Esophagus muscularis mucosa (tissue), 4 donors: ENCODE data around the gene GLTP. TPM values are rescaled to one million over a fixed set of nuclear protein-coding genes. Genes with fewer than 3 reads are reported as not detected.

Experiments
- DNase-seq: peaks from one replicate; pipeline ENCODE4 v3.0.0-alpha.2; 2017; ENCODE audit errors: extremely low spot score
- H3K27ac ChIP-seq, 4 donors: fragments of 200-600 bp; sonication (generic); replicated peaks in 1 of 4; 1 replicate in 3 of 4; 2 replicates in 1 of 4; pipeline ENCODE4 v1.5.1; 2016 to 2019; ENCODE audit warnings: mild to moderate bottlenecking in 1 of 4
- H3K27me3 ChIP-seq, 4 donors: fragments of 200-600 bp; sonication (generic); one replicate each; pipeline versions ENCODE4 v1.5.1 to v1.6.0; 2016 to 2019
- H3K36me3 ChIP-seq, 4 donors: fragments of 200-600 bp; sonication (generic); one replicate each; pipeline ENCODE4 v1.5.1; 2016 to 2019
- H3K4me1 ChIP-seq, 4 donors: fragments of 200-600 bp; sonication (generic); one replicate each; pipeline ENCODE4 v1.5.1; 2016 to 2019
- H3K4me3 ChIP-seq, 4 donors: fragments of 200-600 bp; sonication (generic); 1 replicate in 2 of 4; 2 replicates in 2 of 4; pipeline ENCODE4 v1.5.1; 2016 to 2019; ENCODE audit warnings: mild to moderate bottlenecking in 4 of 4, moderate library complexity in 1 of 4
- H3K9me3 ChIP-seq, 4 donors: fragments of 200-600 bp; sonication (generic); 1 replicate in 3 of 4; 2 replicates in 1 of 4; pipeline ENCODE4 v1.5.1; 2016 to 2019
- CTCF ChIP-seq, 3 experiments: fragments of 200-600 bp in 2 of 3; fragments of 450-650 bp in 1 of 3; sonication (generic) in 2 of 3; IDR thresholded peaks; one replicate each; pipeline ENCODE4 v1.5.1; 2017 to 2019; ENCODE audit warnings: antibody characterized with exemption in 3 of 3, mild to moderate bottlenecking in 2 of 3, moderate library complexity in 1 of 3
- EP300 ChIP-seq: sonication (generic); formaldehyde crosslinking; IDR thresholded peaks from one replicate; pipeline ENCODE4 v1.6.1; 2017; ENCODE audit warnings: antibody characterized with exemption
- POLR2A ChIP-seq: fragments of 450-650 bp; IDR thresholded peaks from one replicate; pipeline ENCODE4 v1.6.1; 2017; ENCODE audit warnings: antibody characterized with exemption, moderate library complexity, mild to moderate bottlenecking, low read depth
- POLR2AphosphoS5 ChIP-seq, 2 donors: sonication (generic); formaldehyde crosslinking; IDR thresholded peaks; one replicate each; pipeline ENCODE4 v1.6.1; 2017; ENCODE audit warnings: antibody characterized with exemption in 2 of 2
- WGBS: methylation state at CpG from one replicate; pipeline ENCODE4 v1.1.5; 2018; 5-methylcytosine and 5-hydroxymethylcytosine counted together
- intact Hi-C: fragments of 100-400 bp; cut with DNase I; formaldehyde crosslinking; loops from one replicate; pipeline ENCODE4 v1.15.1; 2023
- total RNA-seq, 4 donors: library from RNA; depleted of rRNA; stranded (reverse); fragments of >200 nt; gene quantifications; one replicate each; pipeline versions ENCODE4 v1.1.0 to v1.2.1, GENCODE V29; 2016

GLTP gene
- total RNA-seq, 4 donors from 2014 or later = 37.0 to 47.7 (median 39.6) TPM

DNA sequence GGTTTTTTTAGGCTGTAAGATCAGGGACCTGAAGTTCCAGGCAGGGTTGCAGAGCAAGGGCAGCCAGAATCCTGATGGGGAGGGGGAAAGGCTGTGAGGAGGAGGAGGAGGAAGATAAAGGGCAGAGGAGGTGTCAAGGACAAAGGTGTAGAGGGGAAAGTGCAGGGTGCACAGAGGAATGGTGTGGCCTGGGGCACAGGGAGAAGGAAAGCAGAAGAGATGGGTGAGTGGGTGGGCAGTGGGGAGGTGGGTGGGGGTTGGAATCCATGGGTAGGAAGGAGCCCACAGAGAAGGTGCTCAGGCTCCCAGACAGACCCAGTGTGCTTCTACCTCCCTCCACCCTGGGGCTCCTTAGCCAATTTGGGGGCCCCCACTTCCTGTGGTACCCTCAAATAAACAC is 58.4 kb downstream of the GLTP start:
- H3K9me3 ChIP-seq = no peaks in the 10 kb centered on the region
- intact Hi-C loops = no loop called here

DNA sequence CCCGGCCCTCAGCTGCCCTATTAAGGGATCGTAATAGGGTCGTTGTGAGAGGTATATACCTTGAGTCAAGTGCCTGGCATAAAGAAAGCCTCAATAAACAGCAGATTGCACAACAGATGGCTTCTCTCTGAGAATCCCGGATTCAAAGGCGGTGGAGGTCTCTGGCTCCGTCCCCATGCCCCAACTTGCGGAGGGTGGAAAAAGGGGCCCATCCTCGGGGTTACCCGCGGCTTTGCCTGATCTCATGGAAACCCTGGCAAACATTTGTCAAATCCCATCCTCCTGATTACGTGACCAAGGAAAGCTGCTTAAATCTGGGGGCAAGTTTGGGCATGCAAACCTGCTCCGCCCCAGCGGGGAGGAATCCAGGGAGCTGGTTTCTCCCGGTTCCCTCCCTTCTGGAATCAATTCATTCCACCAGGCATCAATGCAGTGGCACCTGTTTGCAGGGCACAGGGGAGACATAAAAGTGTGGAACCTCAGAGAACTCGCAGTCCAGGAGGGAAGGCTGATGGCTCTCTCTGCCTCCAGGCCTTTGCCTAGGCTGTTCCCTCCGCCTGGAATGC is 59.4 kb downstream of the GLTP start:
- H3K9me3 ChIP-seq = no peaks in the 10 kb centered on the region
- no peak for TF ChIP-seq EP300
- no peak for TF ChIP-seq CTCF (IDR thresholded peaks at IDR 0.05)
- 89% methylated on average over 15 of the region's 16 CpGs for WGBS
- H3K36me3 ChIP-seq = no peaks in the 10 kb centered on the region
- DNase-seq = no peak
- peaks cover 0 to 45% (median 0%) of the 10 kb centered on the region in 4 donors for H3K27me3 ChIP-seq
- no peaks in the 10 kb centered on the region for H3K4me1 ChIP-seq
- intact Hi-C loops = no loop called here
- no peak overlapping the region for H3K27ac ChIP-seq
- H3K4me3 ChIP-seq = no peak overlapping the region

More for the DNA sequence above, 58.4 kb downstream of the GLTP start:
- peaks cover 0 to 34% (median 0%) of the 10 kb centered on the region in 4 donors for H3K27me3 ChIP-seq
- no peak for TF ChIP-seq POLR2AphosphoS5 (IDR thresholded peaks at IDR 0.05)
- no peak for TF ChIP-seq POLR2A
- TF ChIP-seq CTCF (IDR thresholded peaks at IDR 0.05) = no peak
- no peak for TF ChIP-seq EP300
- no peaks in the 10 kb centered on the region for H3K4me1 ChIP-seq
- DNase-seq = no peak
- H3K4me3 ChIP-seq = no peak overlapping the region
- no peaks in the 10 kb centered on the region for H3K36me3 ChIP-seq
- H3K27ac ChIP-seq = no peak overlapping the region

DNA sequence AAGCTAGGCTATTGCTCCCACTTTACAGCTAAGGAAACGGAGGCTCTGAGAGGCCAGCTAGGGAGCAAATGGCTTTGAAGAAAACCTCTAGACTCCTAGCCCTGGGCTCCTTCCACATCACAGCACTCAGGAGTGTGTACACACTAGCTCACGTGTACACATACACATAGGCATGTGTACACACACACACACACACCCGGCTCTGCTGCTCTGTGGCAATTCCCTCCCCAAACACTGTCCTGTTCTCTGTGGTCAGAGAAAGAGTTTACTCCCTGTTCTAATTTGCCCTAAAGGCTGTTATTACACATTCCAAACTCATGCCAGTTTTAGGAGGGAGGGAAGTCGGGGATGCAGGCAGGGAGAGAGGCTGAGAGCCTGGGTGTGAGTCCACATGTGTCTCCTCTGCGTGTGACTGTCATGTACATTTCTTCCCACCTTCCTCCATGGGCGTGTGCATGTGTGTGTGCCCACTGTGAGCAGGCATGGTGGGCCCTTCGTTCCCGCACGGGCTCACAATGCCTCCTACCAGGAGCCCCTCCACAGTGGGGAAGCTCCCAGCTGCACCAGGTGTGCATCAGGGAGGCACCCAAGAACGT is 61.3 kb downstream of the GLTP start:
- 55% methylated on average over 10 of the region's 10 CpGs for WGBS
- intact Hi-C loops = no loop called here
- no peak overlapping the region for H3K27ac ChIP-seq
- no peaks in the 10 kb centered on the region for H3K9me3 ChIP-seq
- no peaks in the 10 kb centered on the region for H3K4me1 ChIP-seq
- H3K27me3 ChIP-seq = peaks cover 0 to 53% (median 0%) of the 10 kb centered on the region in 4 donors
- DNase-seq = no peak
- H3K4me3 ChIP-seq = no peak overlapping the region
- no peak for TF ChIP-seq CTCF (IDR thresholded peaks at IDR 0.05)
- no peak for TF ChIP-seq EP300
- no peak for TF ChIP-seq POLR2A
- TF ChIP-seq POLR2AphosphoS5 (IDR thresholded peaks at IDR 0.05) = no peak
- H3K36me3 ChIP-seq = no peaks in the 10 kb centered on the region

- TF ChIP-seq EP300 (no peak), CTCF (IDR thresholded peaks at IDR 0.05) (no peak), POLR2A (no peak), POLR2AphosphoS5 (IDR thresholded peaks at IDR 0.05) (no peak)
- Histone ChIP-seq H3K27ac (no peak overlapping the region), H3K4me3 (no peak overlapping the region), H3K36me3 (no peaks in the 10 kb centered on the region), H3K27me3 (peaks cover 0 to 53% (median 0%) of the 10 kb centered on the region in 4 donors), H3K4me1 (no peaks in the 10 kb centered on the region), H3K9me3 (no peaks in the 10 kb centered on the region)
- no peak for DNase-seq
- WGBS = 90% methylated on average over 9 of the region's 9 CpGs
- intact Hi-C loops = no loop called here
Observed at GRCh38 chr12:109818253-109818652, 62.1 kb downstream of the GLTP start.
